HEK293T (cell line): ENCODE measurements around the gene PDLIM1.

Experiments
- CTCF ChIA-PET: fragments of 350-600 bp; formaldehyde crosslinking; extraction: SDS; loops from one replicate; lab custom pipeline; 2021; ENCODE audit warnings: antibody characterized with exemption, inconsistent platforms; lab: Yijun Ruan, JAX
- POLR2A ChIA-PET: fragments of 350-600 bp; formaldehyde crosslinking; extraction: SDS; loops from one replicate; lab custom pipeline; 2020; ENCODE audit warnings: antibody characterized with exemption, inconsistent platforms; lab: Yijun Ruan, JAX
- DNase-seq: peaks from one replicate; pipeline ENCODE4 v3.0.0; 2012; ENCODE audit warnings: mixed read lengths; ENCODE audit errors: extremely low spot score
- ARNT ChIP-seq: fragments of 450-650 bp; IDR thresholded peaks from 2 replicates; pipeline ENCODE4 v1.6.1; 2017; ENCODE audit warnings: mild to moderate bottlenecking
- BHLHE40 ChIP-seq: fragments of 450-650 bp; IDR thresholded peaks from 2 replicates; pipeline ENCODE4 v1.6.1; 2016; ENCODE audit warnings: mild to moderate bottlenecking, moderate library complexity, borderline replicate concordance
- CTBP1 ChIP-seq: fragments of 450-650 bp; IDR thresholded peaks from 2 replicates; pipeline ENCODE4 v1.6.1; 2016; ENCODE audit warnings: borderline replicate concordance
- ELF4 ChIP-seq: fragments of 450-650 bp; IDR thresholded peaks from 2 replicates; pipeline ENCODE4 v1.6.1; 2017; ENCODE audit warnings: antibody characterized with exemption
- FOXA1 ChIP-seq: fragments of 450-650 bp; IDR thresholded peaks from 2 replicates; pipeline ENCODE4 v1.6.1; 2016; ENCODE audit warnings: mild to moderate bottlenecking
- FOXK2 ChIP-seq: fragments of 450-650 bp; IDR thresholded peaks from 2 replicates; pipeline ENCODE4 v1.6.1; 2016; ENCODE audit warnings: mild to moderate bottlenecking
- FOXM1 ChIP-seq: fragments of 450-650 bp; IDR thresholded peaks from 2 replicates; pipeline ENCODE4 v1.6.1; 2017; ENCODE audit warnings: mild to moderate bottlenecking, borderline replicate concordance
- HDGF ChIP-seq: fragments of 450-650 bp; IDR thresholded peaks from 2 replicates; pipeline ENCODE4 v1.6.1; 2017; ENCODE audit warnings: antibody characterized with exemption, borderline replicate concordance
- L3MBTL2 ChIP-seq: fragments of 450-650 bp; conservative IDR thresholded peaks from 2 replicates; pipeline ENCODE4 v1.6.1; 2016; ENCODE audit warnings: mild to moderate bottlenecking
- LEF1 ChIP-seq: fragments of 450-650 bp; IDR thresholded peaks from 2 replicates; pipeline ENCODE4 v1.6.1; 2017; ENCODE audit warnings: mild to moderate bottlenecking, borderline replicate concordance
- NFRKB ChIP-seq: fragments of 450-650 bp; IDR thresholded peaks from 2 replicates; pipeline ENCODE4 v1.6.1; 2016; ENCODE audit warnings: mild to moderate bottlenecking, moderate library complexity
- PKNOX1 ChIP-seq: fragments of 450-650 bp; IDR thresholded peaks from 2 replicates; pipeline ENCODE4 v1.6.1; 2016
- SP1 ChIP-seq: fragments of 450-650 bp; IDR thresholded peaks from 2 replicates; pipeline ENCODE4 v1.6.1; 2017
- SUZ12 ChIP-seq: fragments of 450-650 bp; IDR thresholded peaks from 2 replicates; pipeline ENCODE4 v1.6.1; 2016; ENCODE audit warnings: mild to moderate bottlenecking
- TARDBP ChIP-seq: fragments of 450-650 bp; IDR thresholded peaks from 2 replicates; pipeline ENCODE4 v1.6.1; 2016
- ZNF384 ChIP-seq: fragments of 450-650 bp; IDR thresholded peaks from 2 replicates; pipeline ENCODE4 v1.6.1; 2016

PDLIM1 gene

GRCh38 chr10:95225136-95225535, 65.7 kb downstream of the PDLIM1 start:
- POLR2A ChIA-PET = no interaction called here
- DNase-seq = no peak
- TF ChIP-seq SUZ12 (no peak), CTBP1 (no peak), FOXK2 (no peak), ARNT (no peak), SP1 (no peak), PKNOX1 (no peak), ZNF384 (no peak), FOXM1 (no peak), L3MBTL2 (no peak), FOXA1 (no peak), ELF4 (no peak), TARDBP (no peak), HDGF (no peak), LEF1 (no peak), NFRKB (no peak), BHLHE40 (no peak)
- CTCF ChIA-PET = no interaction called here

GRCh38 chr10:95221124-95221523, 69.7 kb downstream of the PDLIM1 start:
- CTCF ChIA-PET = no interaction called here
- DNase-seq = no peak
- POLR2A ChIA-PET = no interaction called here
- no peak for TF ChIP-seq SUZ12
- TF ChIP-seq CTBP1 = no peak
- no peak for TF ChIP-seq SP1
- TF ChIP-seq PKNOX1 = no peak
- no peak for TF ChIP-seq NFRKB
- TF ChIP-seq BHLHE40 = no peak
- no peak for TF ChIP-seq ARNT
- no peak for TF ChIP-seq L3MBTL2
- TF ChIP-seq TARDBP = no peak
- no peak for TF ChIP-seq FOXK2
- no peak for TF ChIP-seq ZNF384
- no peak for TF ChIP-seq HDGF

GRCh38 chr10:95220539-95220938, 70.3 kb downstream of the PDLIM1 start:
- no peak for DNase-seq

GRCh38 chr10:95217476-95217875, 73.3 kb downstream of the PDLIM1 start:
- CTCF ChIA-PET = no interaction called here
- TF ChIP-seq BHLHE40 = no peak
- TF ChIP-seq SP1 = no peak
- TF ChIP-seq LEF1 = no peak
- no peak for TF ChIP-seq ELF4
- no peak for TF ChIP-seq FOXA1
- no peak for TF ChIP-seq FOXM1
- no peak for TF ChIP-seq PKNOX1
- no peak for TF ChIP-seq FOXK2
- no peak for TF ChIP-seq ARNT
- no peak for TF ChIP-seq CTBP1
- TF ChIP-seq ZNF384 = no peak
- POLR2A ChIA-PET = no interaction called here
- DNase-seq = no peak

More at GRCh38 chr10:95220539-95220938, 70.3 kb downstream of the PDLIM1 start:
- ChIA-PET CTCF (no interaction called here), POLR2A (no interaction called here)
- TF ChIP-seq SP1 = no peak
- TF ChIP-seq FOXK2 = no peak
- TF ChIP-seq ZNF384 = no peak
- no peak for TF ChIP-seq L3MBTL2
- no peak for TF ChIP-seq HDGF
- no peak for TF ChIP-seq PKNOX1
- TF ChIP-seq ARNT = no peak
- TF ChIP-seq CTBP1 = no peak
- no peak for TF ChIP-seq LEF1
- no peak for TF ChIP-seq BHLHE40
- no peak for TF ChIP-seq FOXM1
- no peak for TF ChIP-seq FOXA1
- TF ChIP-seq ELF4 = no peak
- no peak for TF ChIP-seq NFRKB
- TF ChIP-seq TARDBP = no peak
- no peak for TF ChIP-seq SUZ12

- ChIA-PET POLR2A (no interaction called here), CTCF (no interaction called here)
- no peak for TF ChIP-seq BHLHE40
- no peak for DNase-seq
Measured at GRCh38 chr10:95214793-95215192, 76.0 kb downstream of the PDLIM1 start.

DNA sequence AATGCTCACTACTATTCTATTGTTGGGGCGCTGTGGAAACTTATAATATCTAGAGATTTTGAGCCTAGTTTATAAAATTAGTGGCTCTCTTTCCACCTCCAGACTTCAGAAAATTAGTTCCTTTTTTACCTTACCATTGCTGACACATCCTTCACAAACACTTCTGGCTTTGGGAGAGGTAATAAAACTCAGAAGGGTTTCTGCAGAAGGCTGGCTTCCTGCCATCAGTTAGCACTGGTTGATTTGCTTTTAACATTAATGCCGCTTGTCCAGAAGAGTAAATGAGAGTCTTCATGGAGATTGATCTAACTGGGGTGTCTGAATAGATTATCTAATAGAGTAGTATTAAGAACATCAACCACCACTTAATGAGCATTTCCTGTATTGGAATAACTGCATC, 76.4 kb downstream of the PDLIM1 start:
- POLR2A ChIA-PET = no interaction called here
- CTCF ChIA-PET = no interaction called here
- no peak for TF ChIP-seq FOXA1
- DNase-seq = no peak
